HFF-Myc (cell line): Measurements from ENCODE around the gene TTC27.

ENCODE experiments used
- DNase-seq: peaks from one replicate; pipeline ENCODE4 v3.0.0-alpha.2; 2011; ENCODE audit warnings: low read depth; ENCODE audit errors: extremely low read depth
- H3K4me3 ChIP-seq: replicated peaks from 2 replicates; pipeline ENCODE4 v1.5.1; 2011; ENCODE audit warnings: low read depth, mild to moderate bottlenecking, control low read depth, low read length
- CTCF ChIP-seq: IDR thresholded peaks from 2 replicates; pipeline ENCODE4 v1.5.1; 2012; ENCODE audit warnings: mild to moderate bottlenecking, low read depth, low read length, control low read depth; ENCODE audit errors: missing control alignments

The TTC27 gene

GRCh38 chr2:32756074-32756727 lies 128.4 kb downstream of the TTC27 start:
- DNase-seq, result no peak
- no peak overlapping the region for H3K4me3 ChIP-seq
- no peak for TF ChIP-seq CTCF

GRCh38 chr2:32758232-32758631 lies 130.4 kb downstream of the TTC27 start:
- DNase-seq, result no peak
- no peak overlapping the region for H3K4me3 ChIP-seq
- TF ChIP-seq CTCF, result no peak

GRCh38 chr2:32760628-32761027 lies 132.8 kb downstream of the TTC27 start:
- TF ChIP-seq CTCF, result no peak
- no peak for DNase-seq
- no peak overlapping the region for H3K4me3 ChIP-seq

GRCh38 chr2:32768387-32769174 lies 140.7 kb downstream of the TTC27 start:
- no peak for DNase-seq
- no peak for TF ChIP-seq CTCF
- H3K4me3 ChIP-seq, result no peak overlapping the region

- no peak for TF ChIP-seq CTCF
- no peak for DNase-seq
- H3K4me3 ChIP-seq, result no peak overlapping the region
Observed at GRCh38 chr2:32770360-32770759, 142.5 kb downstream of the TTC27 start.

- peak; percentile 19 for DNase-seq
- H3K4me3 ChIP-seq, result no peak overlapping the region
- peak; percentile 48 for TF ChIP-seq CTCF
Observed at GRCh38 chr2:32772638-32773447, 145.0 kb downstream of the TTC27 start.
